Stimulated activated CD4-positive, alpha-beta T cell treated with anti-CD3 and anti-CD28 coated beads, Interleukin-12 subunit alpha, Interleukin-12 subunit beta, amount 100 ng/mL, for 48 hours (primary cell): ENCODE measurements around the gene NIFK.

Source experiments
- DNase-seq, 3 donors: peaks; one replicate each; pipeline ENCODE4 v3.0.0-alpha.2; 2020; ENCODE audit warnings: low read depth in 2 of 3, low spot score in 1 of 3

Gene NIFK

GRCh38 chr2:121736462-121737336 is at the start of gene NIFK:
Gene NIFK, minus strand, starts transcription at chr2:121736875. Its CDS starts 25 bp downstream, at chr2:121736850.
- peak; percentile 100 for DNase-seq

GRCh38 chr2:121783180-121783579 is 46.5 kb upstream of the NIFK start:
- DNase-seq: no peak

GRCh38 chr2:121778741-121779487 is 42.2 kb upstream of the NIFK start:
- no peak for DNase-seq

- no peak for DNase-seq
Measured at GRCh38 chr2:121777699-121778058, 41.0 kb upstream of the NIFK start.

- no peak for DNase-seq
Measured at GRCh38 chr2:121776885-121777698, 40.4 kb upstream of the NIFK start.

GRCh38 chr2:121776361-121776760 is 39.7 kb upstream of the NIFK start:
- no peak for DNase-seq

- no peak for DNase-seq
Measured at GRCh38 chr2:121774235-121774634, 37.6 kb upstream of the NIFK start.

- no peak for DNase-seq
Measured at GRCh38 chr2:121771976-121772742, 35.5 kb upstream of the NIFK start.

GRCh38 chr2:121768143-121768755 is 31.6 kb upstream of the NIFK start:
- no peak for DNase-seq

- no peak for DNase-seq
Measured at GRCh38 chr2:121766624-121767023, 29.9 kb upstream of the NIFK start.

- no peak for DNase-seq
Measured at GRCh38 chr2:121764681-121765228, 28.1 kb upstream of the NIFK start.

GRCh38 chr2:121755237-121756111 is 18.8 kb upstream of the NIFK start, which contains the start of gene TSN:
Gene TSN, plus strand, starts transcription at chr2:121755651. Its CDS starts 129 bp downstream, at chr2:121755780.
- peak; percentile 94 to 98 (median 95) for DNase-seq

- no peak for DNase-seq
Measured at GRCh38 chr2:121754851-121755236, 18.2 kb upstream of the NIFK start.

- no peak for DNase-seq
Measured at GRCh38 chr2:121748202-121748601, 11.5 kb upstream of the NIFK start.

- DNase-seq: peak in 2 of 3 donors; percentile 24 to 57
Measured at GRCh38 chr2:121746071-121746578, 9.4 kb upstream of the NIFK start.

- DNase-seq: no peak
Measured at GRCh38 chr2:121741450-121741849, 4.8 kb upstream of the NIFK start.

GRCh38 chr2:121740973-121741372 is 4.3 kb upstream of the NIFK start:
- DNase-seq: no peak

- no peak for DNase-seq
Measured at GRCh38 chr2:121736140-121736461, 574 bp downstream of the NIFK start.
